Progenitor cell of endocrine pancreas (in vitro differentiated cells): ENCODE results near the gene NCBP2L. TPM values are rescaled to one million over a fixed set of nuclear protein-coding genes. Genes with fewer than 3 reads are reported as not detected.

Experiments used
- DNase-seq: peaks from one replicate; pipeline ENCODE4 v3.0.0; 2021; ENCODE audit warnings: low spot score; ENCODE audit not compliant: unreplicated experiment
- H3K27ac Mint-ChIP-seq: 2 replicates; pipeline ENCODE4 v1.8.0; 2021; ENCODE audit warnings: mild to moderate bottlenecking, moderate library complexity, mixed read lengths
- H3K27me3 Mint-ChIP-seq: 2 replicates; pipeline ENCODE4 v1.8.0; 2021; ENCODE audit warnings: mixed read lengths
- H3K36me3 Mint-ChIP-seq: 2 replicates; pipeline ENCODE4 v1.8.0; 2022; ENCODE audit warnings: mixed read lengths; ENCODE audit not compliant: insufficient read depth
- H3K4me1 Mint-ChIP-seq: 2 replicates; pipeline ENCODE4 v1.8.0; 2021; ENCODE audit warnings: low read depth, mixed read lengths
- H3K4me3 Mint-ChIP-seq: 2 replicates; pipeline ENCODE4 v1.8.0; 2021; ENCODE audit warnings: low read depth, mild to moderate bottlenecking, moderate library complexity, mixed read lengths
- H3K9me3 Mint-ChIP-seq: 2 replicates; pipeline ENCODE4 v1.8.0; 2021; ENCODE audit warnings: low read depth, mixed read lengths
- CTCF ChIP-seq: fragments of 200-600 bp; sonication (generic); IDR thresholded peaks from one replicate; pipeline ENCODE4 v1.5.0; 2021; ENCODE audit warnings: antibody characterized with exemption, mild to moderate bottlenecking; ENCODE audit not compliant: unreplicated experiment
- total RNA-seq: library from RNA; stranded (reverse); gene quantifications from 2 replicates; pipeline ENCODE4 v1.2.1, GENCODE V29; 2021

The NCBP2L gene
- total RNA-seq, 1 donor from 2014 or later = not detected

DNA sequence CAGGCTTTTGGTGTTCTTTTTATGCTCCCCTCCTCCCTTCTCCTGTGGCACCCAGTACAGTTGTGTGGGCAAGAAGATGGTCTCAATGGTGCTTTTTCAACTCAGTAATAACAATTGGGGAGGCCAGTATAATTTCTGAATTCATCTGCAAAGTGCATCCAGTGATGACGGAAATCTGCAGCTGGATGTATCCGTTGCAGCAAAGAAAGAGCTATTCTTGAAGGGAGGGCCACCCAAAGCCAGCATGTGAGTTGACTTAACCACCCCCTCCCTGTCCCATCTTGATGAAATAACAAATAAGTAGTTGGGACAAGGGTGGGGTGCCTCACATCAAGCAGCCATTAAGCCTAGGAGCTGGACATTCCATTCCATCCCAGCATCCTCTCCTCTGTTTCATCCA, 32.7 kb upstream of the NCBP2L start:
- H3K36me3 Mint-ChIP-seq = no peaks in the 10 kb centered on the region
- no peak overlapping the region for H3K27ac Mint-ChIP-seq
- no peaks in the 10 kb centered on the region for H3K9me3 Mint-ChIP-seq
- H3K4me3 Mint-ChIP-seq = no peak overlapping the region
- peaks cover 7% of the 10 kb centered on the region for H3K27me3 Mint-ChIP-seq
- DNase-seq = no peak
- peaks cover 33% of the 10 kb centered on the region for H3K4me1 Mint-ChIP-seq
- TF ChIP-seq CTCF = no peak

- Mint-ChIP-seq H3K36me3 (no peaks in the 10 kb centered on the region), H3K9me3 (no peaks in the 10 kb centered on the region), H3K27me3 (peaks cover 16% of the 10 kb centered on the region), H3K27ac (no peak overlapping the region), H3K4me3 (no peak overlapping the region), H3K4me1 (peaks cover 28% of the 10 kb centered on the region)
- TF ChIP-seq CTCF = no peak
- no peak for DNase-seq
These were observed 29.9 kb upstream of the NCBP2L start for GRCh38 chrX:107747596-107748161.

DNA sequence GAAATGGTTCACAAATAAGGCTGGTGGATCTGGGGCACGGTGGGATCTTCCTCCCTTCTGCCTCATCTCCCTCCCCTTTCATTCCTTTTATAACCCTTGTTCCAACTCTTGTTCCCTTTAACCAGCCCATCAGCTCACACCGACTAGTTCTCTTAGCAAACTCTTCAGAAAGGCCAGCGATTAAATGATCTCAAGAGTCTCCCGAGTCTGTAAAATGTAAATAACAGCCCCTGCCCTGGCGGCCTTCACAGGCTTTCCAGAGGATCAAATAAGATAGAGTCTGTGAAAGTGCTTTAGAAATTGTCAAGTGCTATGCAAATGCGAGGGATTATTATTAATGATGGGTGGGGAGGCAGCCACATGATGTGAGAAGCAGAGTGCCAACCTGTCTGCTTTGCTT, 29.0 kb upstream of the NCBP2L start:
- Mint-ChIP-seq H3K27me3 (peaks cover 16% of the 10 kb centered on the region), H3K36me3 (no peaks in the 10 kb centered on the region), H3K4me1 (peaks cover 28% of the 10 kb centered on the region), H3K27ac (no peak overlapping the region), H3K4me3 (no peak overlapping the region), H3K9me3 (no peaks in the 10 kb centered on the region)
- TF ChIP-seq CTCF = no peak
- no peak for DNase-seq

DNA sequence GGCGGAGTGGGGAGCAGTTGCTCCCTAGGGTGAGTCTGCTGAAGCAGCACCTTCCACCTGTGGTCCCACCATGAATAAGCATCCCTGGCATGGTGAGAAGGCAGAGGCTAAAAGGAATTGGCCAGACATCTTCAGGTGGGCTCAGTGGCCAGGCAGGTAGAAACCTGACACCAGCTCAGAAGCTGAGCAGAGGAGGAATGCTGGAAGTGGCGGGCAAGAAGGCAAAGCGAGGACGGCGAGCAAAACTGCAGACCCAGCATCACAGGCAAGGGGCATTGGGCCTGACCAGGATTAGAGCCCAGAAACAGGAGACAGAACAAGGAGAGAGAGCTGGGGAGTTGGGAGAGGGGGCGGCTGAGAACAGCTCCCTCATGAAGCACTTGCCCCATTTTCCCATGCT, 27.3 kb upstream of the NCBP2L start:
- peaks cover 28% of the 10 kb centered on the region for H3K4me1 Mint-ChIP-seq
- H3K27ac Mint-ChIP-seq = no peak overlapping the region
- TF ChIP-seq CTCF = no peak
- peaks cover 13% of the 10 kb centered on the region for H3K27me3 Mint-ChIP-seq
- H3K9me3 Mint-ChIP-seq = no peaks in the 10 kb centered on the region
- H3K4me3 Mint-ChIP-seq = no peak overlapping the region
- no peaks in the 10 kb centered on the region for H3K36me3 Mint-ChIP-seq
- DNase-seq = no peak

DNA sequence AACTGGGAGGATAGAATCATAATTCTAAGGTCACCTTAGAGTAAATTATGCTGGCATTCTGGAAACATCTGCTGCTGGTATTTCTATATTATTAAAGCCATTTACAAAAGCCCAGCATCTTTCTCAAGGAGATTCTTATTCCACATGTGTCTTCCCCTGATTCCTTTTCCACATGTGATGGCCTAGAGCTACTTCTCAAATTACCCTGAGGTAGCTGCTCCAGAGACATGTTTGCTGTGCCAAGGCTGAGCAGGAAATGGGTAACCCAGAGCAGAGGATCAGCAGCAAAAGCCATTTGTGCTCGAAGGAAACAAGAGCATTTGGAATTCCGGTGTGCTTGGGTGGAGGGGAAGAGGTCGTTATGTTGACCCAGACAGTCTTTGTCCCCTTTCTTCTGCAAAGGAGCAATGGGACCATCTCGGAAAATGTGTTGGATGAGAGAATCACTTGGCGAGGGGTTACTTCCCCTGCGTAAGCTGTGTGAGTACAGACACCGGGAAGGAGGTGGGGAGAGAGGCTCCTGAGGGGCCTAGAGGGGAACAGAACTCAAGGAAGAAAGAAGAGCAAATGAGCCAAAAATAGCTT, 26.6 kb upstream of the NCBP2L start:
- Mint-ChIP-seq H3K9me3 (no peaks in the 10 kb centered on the region), H3K27ac (no peak overlapping the region), H3K27me3 (peaks cover 14% of the 10 kb centered on the region), H3K4me3 (no peak overlapping the region), H3K36me3 (no peaks in the 10 kb centered on the region), H3K4me1 (peaks cover 25% of the 10 kb centered on the region)
- no peak for TF ChIP-seq CTCF
- no peak for DNase-seq
